HepG2 (cell line): ENCODE measurements around the gene ARL14EP. TPM values are rescaled to one million over a fixed set of nuclear protein-coding genes. Genes with fewer than 3 reads are reported as not detected.

Experiments used
- ATAC-seq: fragments of 200-7000 bp; cut with Tn5 transposase; 3 replicates; pipeline ENCODE4 v1.9.1; 2020; ENCODE audit warnings: mild to moderate bottlenecking, moderate library complexity
- BruUV-seq: library from RNA; stranded (reverse); fragments of 400-500 nt; replicated peaks from 2 replicates; lab custom pipeline; 2021; lab: Mats Ljungman, UMichigan
- CTCF ChIA-PET: fragments of 300-600 bp; formaldehyde crosslinking; extraction: SDS; loops from one replicate; lab custom pipeline; 2021; ENCODE audit warnings: low total read pairs, inconsistent platforms, low intra/inter-chr PET ratio; lab: Yijun Ruan, JAX
- POLR2A ChIA-PET: fragments of 350-600 bp; sonication (Branson Sonifier 250); formaldehyde crosslinking; loops from one replicate; lab custom pipeline; 2020; ENCODE audit warnings: antibody characterized with exemption, inconsistent platforms; lab: Yijun Ruan, JAX
- DNase-seq: peaks from one replicate; pipeline ENCODE4 v3.0.0-alpha.2; 2015; ENCODE audit warnings: low spot score
- FAIRE-seq: peaks from 3 replicates; lab custom pipeline; 2011; peaks lifted over from hg19 to GRCh38; lab: Jason Lieb, UNC
- H2AFZ ChIP-seq: one replicate; pipeline ENCODE4 v1.6.1; 2011; ENCODE audit warnings: low read length, inconsistent platforms
- H3K27ac ChIP-seq: fragments of 300-600 bp; 3 replicates; pipeline ENCODE4 v1.8.0; 2011; ENCODE audit warnings: mixed run types, mild to moderate bottlenecking, mixed read lengths, low read length, inconsistent platforms; ENCODE audit not compliant: insufficient read depth; ENCODE audit errors: extremely low read length
- H3K27me3 ChIP-seq, 2 experiments: fragments of 200-600 bp in 1 of 2; 2 replicates in 1 of 2; 3 replicates in 1 of 2; pipeline versions ENCODE4 v1.6.0 to v1.8.0; 2011; ENCODE audit warnings: low read length in 2 of 2, mild to moderate bottlenecking in 2 of 2, moderate library complexity in 2 of 2, inconsistent platforms in 1 of 2; ENCODE audit not compliant: insufficient read depth in 2 of 2, control insufficient read depth in 1 of 2
- H3K36me3 ChIP-seq, 2 experiments: fragments of 200-600 bp in 1 of 2; replicated peaks in 1 of 2; 2 replicates in 1 of 2; 3 replicates in 1 of 2; pipeline versions ENCODE4 v1.5.1 to v1.8.0; 2011; ENCODE audit warnings: low read length in 2 of 2, inconsistent platforms in 1 of 2; ENCODE audit not compliant: insufficient read depth in 2 of 2, control insufficient read depth in 1 of 2
- H3K4me1 ChIP-seq: 2 replicates; pipeline ENCODE4 v1.5.1; 2012; ENCODE audit warnings: low read length, inconsistent platforms; ENCODE audit not compliant: insufficient read depth
- H3K4me2 ChIP-seq: 2 replicates; pipeline ENCODE4 v1.6.0; 2011; ENCODE audit warnings: low read depth, low read length, inconsistent platforms
- H3K4me3 ChIP-seq, 3 experiments: fragments of 200-600 bp in 1 of 3; sonication (generic), shearing (Covaris generic) in 1 of 3; replicated peaks in 1 of 3; 2 replicates each; pipeline ENCODE4 v1.5.1; 2011 to 2016; ENCODE audit warnings: low read length in 3 of 3, inconsistent platforms in 2 of 3, low read depth in 2 of 3, mild to moderate bottlenecking in 2 of 3, control low read depth in 1 of 3, mixed read lengths in 1 of 3; ENCODE audit not compliant: insufficient read depth in 1 of 3
- H3K79me2 ChIP-seq: one replicate; pipeline ENCODE4 v1.6.1; 2011; ENCODE audit warnings: low read length, inconsistent platforms; ENCODE audit not compliant: insufficient read depth
- H3K9ac ChIP-seq: 2 replicates; pipeline ENCODE4 v1.6.0; 2011; ENCODE audit warnings: mild to moderate bottlenecking, low read depth, low read length, inconsistent platforms; ENCODE audit not compliant: insufficient read depth
- H3K9me3 ChIP-seq: 2 replicates; pipeline ENCODE4 v1.5.1; 2012; ENCODE audit warnings: mild to moderate bottlenecking, low read length
- H4K20me1 ChIP-seq: 2 replicates; pipeline ENCODE4 v1.6.0; 2011; ENCODE audit warnings: inconsistent platforms, mild to moderate bottlenecking, low read length, moderate library complexity; ENCODE audit not compliant: insufficient read depth
- KDM2A ChIP-seq: sonication (generic); formaldehyde crosslinking; IDR thresholded peaks from 2 replicates; pipeline ENCODE4 v1.4.0; 2020; ENCODE audit warnings: low read depth, missing genetic modification reagents, borderline replicate concordance
- MAFF ChIP-seq: IDR thresholded peaks from 2 replicates; pipeline ENCODE4 v1.6.1; 2011; ENCODE audit warnings: low read depth, low read length, improper control_type of control experiment
- MAFK ChIP-seq, 2 experiments: IDR thresholded peaks in 1 of 2; conservative IDR thresholded peaks in 1 of 2; 2 replicates each; pipeline ENCODE4 v1.6.1; 2011; ENCODE audit warnings: improper control_type of control experiment in 2 of 2, low read length in 2 of 2
- POLR2A ChIP-seq, 2 experiments: IDR thresholded peaks; 2 replicates each; pipeline ENCODE4 v1.6.1; 2011; ENCODE audit warnings: low read depth in 2 of 2, low read length in 2 of 2, mild to moderate bottlenecking in 1 of 2, moderate library complexity in 1 of 2; ENCODE audit not compliant: insufficient read depth in 1 of 2
- ZBTB42 ChIP-seq: sonication (generic); formaldehyde crosslinking; IDR thresholded peaks from 2 replicates; pipeline ENCODE4 v1.5.0; 2020; ENCODE audit warnings: mild to moderate bottlenecking, missing genetic modification reagents
- ZNF468 ChIP-seq: sonication (generic); formaldehyde crosslinking; IDR thresholded peaks from 2 replicates; pipeline ENCODE4 v1.8.0; 2022; ENCODE audit warnings: mild to moderate bottlenecking, moderate library complexity, missing genetic modification reagents
- WGBS: methylation state at CpG from one replicate; pipeline ENCODE4 v1.1.6; 2017; ENCODE audit warnings: low lambda C conversion rate; 5-methylcytosine and 5-hydroxymethylcytosine counted together
- in situ Hi-C: cut with HindIII; loops from 2 replicates; pipeline ENCODE4 v1.10.0; 2017; ENCODE audit warnings: low pct_unique_long_range_greater_than_20kb; ENCODE audit not compliant: extremely low pct_ligation_motif_present
- intact Hi-C: fragments of 100-400 bp; cut with micrococcal nuclease; formaldehyde crosslinking; loops from one replicate; pipeline ENCODE4 v1.10.0; 2022; ENCODE audit not compliant: unreplicated experiment
- polyA plus RNA-seq, 8 experiments: library from polyadenylated mRNA; depleted of rRNA in 3 of 8; stranded (reverse) in 7 of 8; unstranded in 1 of 8; fragments of >200 nt; fragmentation: Illumina TruSeq in 4 of 8; extraction: Trizol in 4 of 8; gene quantifications; 2 replicates each; pipeline versions ENCODE4 v1.2.1 to v1.2.3, GENCODE V29; 2011 to 2016; ENCODE audit warnings: low read depth in 4 of 8, missing spikeins in 1 of 8, mixed read lengths in 1 of 8; ENCODE audit not compliant: insufficient read depth in 1 of 8
- total RNA-seq, 5 experiments: library from RNA; depleted of rRNA; stranded (reverse); fragments of >200 nt; fragmentation: Illumina TruSeq; extraction: Trizol; gene quantifications; 2 replicates each; pipeline ENCODE4 v1.2.3, GENCODE V29; 2016; ENCODE audit warnings: low read depth in 1 of 5

ARL14EP gene
- total and polyA plus RNA-seq, 2 of the 13 experiments (the other 11 are each of a cell fraction or from before 2014, with no cell fraction given), result 9.8 to 15.4 TPM

- TF ChIP-seq MAFF (peak; percentile 85), MAFK (conservative IDR thresholded peaks at IDR 0.05 in 1 of 2, IDR thresholded peaks at IDR 0.05 in 1 of 2; ENCODE audit: low read length in 2 of 2) (peak; percentile 74 to 90), ZBTB42 (CRISPR knock-in tag) (no peak)
- POLR2A ChIA-PET, result no interaction called here
- in situ Hi-C loops, result loop anchor here (10.0 kb wide), 1 partner anchor 498 kb away; no protein-coding TSS in a partner anchor
Measured at GRCh38 chr11:30356391-30356790, 33.5 kb downstream of the ARL14EP start.

GRCh38 chr11:30357872-30358271 is 35.0 kb downstream of the ARL14EP start:
- Histone ChIP-seq H3K27ac (no peak overlapping the region), H3K79me2 (no peaks in the 10 kb centered on the region), H3K9me3 (no peaks in the 10 kb centered on the region), H3K4me3 (no peak overlapping the region), H3K36me3 (no peaks in the 10 kb centered on the region), H3K4me2 (no peak overlapping the region), H2AFZ (no peak overlapping the region), H3K27me3 (no peaks in the 10 kb centered on the region), H3K4me1 (no peaks in the 10 kb centered on the region), H4K20me1 (no peaks in the 10 kb centered on the region), H3K9ac (no peak overlapping the region)
- DNase-seq (no peak), FAIRE-seq (no peak), ATAC-seq (no peak)
- 5% methylated on average over 1 of the region's 1 CpG for WGBS
- in situ Hi-C loops (loop anchor here (10.0 kb wide), 1 partner anchor 497 kb away; no protein-coding TSS in a partner anchor), intact Hi-C loops (no loop called here)
- no TSS peak for BruUV-seq
- TF ChIP-seq KDM2A (CRISPR knock-in tag) (no peak), ZNF468 (CRISPR knock-in tag) (no peak), POLR2A (IDR thresholded peaks at IDR 0.05; ENCODE audit: insufficient read depth in 1 of 2, low read depth in 2 of 2, low read length in 2 of 2) (no peak)
- CTCF ChIA-PET, result no interaction called here
- POLR2A ChIA-PET, result no interaction called here

More at GRCh38 chr11:30356391-30356790, 33.5 kb downstream of the ARL14EP start:
- ATAC-seq, result no peak
- no peak overlapping the region for H3K27ac ChIP-seq
- no peak for FAIRE-seq
- no peaks in the 10 kb centered on the region for H4K20me1 ChIP-seq
- H3K27me3 ChIP-seq, result no peaks in the 10 kb centered on the region
- H3K4me2 ChIP-seq, result no peak overlapping the region
- no peak overlapping the region for H3K9ac ChIP-seq
- CTCF ChIA-PET, result no interaction called here
- no peak overlapping the region for H3K4me3 ChIP-seq
- no peaks in the 10 kb centered on the region for H3K79me2 ChIP-seq
- intact Hi-C loops, result no loop called here
- H2AFZ ChIP-seq, result no peak overlapping the region
- H3K36me3 ChIP-seq, result no peaks in the 10 kb centered on the region
- BruUV-seq, result no TSS peak
- 0% methylated on average over 4 of the region's 4 CpGs for WGBS
- no peaks in the 10 kb centered on the region for H3K9me3 ChIP-seq
- no peak for DNase-seq
- no peaks in the 10 kb centered on the region for H3K4me1 ChIP-seq
